ENCODE results near the gene ATRX. TPM values are rescaled to one million over a fixed set of nuclear protein-coding genes. Genes with fewer than 3 reads are reported as not detected.

ATRX gene
- total RNA-seq, 1 donor = 83.6 TPM

Small RNA genes within 50 kb of the gene (small RNA-seq; reads per million reads assigned to genes)
- not detected for gene FABP5P15

Other genes with a start within 250 kb of the ATRX start
- 70.6 and 119 TPM in 2 replicates for gene MAGT1, start 109.2 kb upstream of the ATRX start, total RNA-seq (ENCODE audit: low replicate concordance)
- gene COX7B, start 113.3 kb upstream of the ATRX start, total RNA-seq (ENCODE audit: low replicate concordance) = 211 and 396 TPM in 2 replicates
- 10.9 and 20.0 TPM in 2 replicates for gene ATP7A, start 124.5 kb upstream of the ATRX start, total RNA-seq (ENCODE audit: low replicate concordance)
- not detected in 2 replicates for gene PGAM4, start 183.4 kb upstream of the ATRX start, total RNA-seq (ENCODE audit: low replicate concordance)

Measured in fibroblast of the aortic adventitia (primary cell).